ENCODE measurements around the gene CHCHD6.

CHCHD6 gene

GRCh38 chr3:126835472-126836219 lies 131.6 kb downstream of the CHCHD6 start:
- no peak for DNase-seq

GRCh38 chr3:126836220-126836860 lies 132.3 kb downstream of the CHCHD6 start:
- no peak for DNase-seq

- DNase-seq: no peak
Observed at GRCh38 chr3:126837773-126838172, 133.7 kb downstream of the CHCHD6 start.

GRCh38 chr3:126845920-126846715 lies 142.1 kb downstream of the CHCHD6 start:
- DNase-seq: no peak

GRCh38 chr3:126847061-126847460 lies 143.0 kb downstream of the CHCHD6 start:
- no peak for DNase-seq

- no peak for DNase-seq
Observed at GRCh38 chr3:126848991-126849390, 145.0 kb downstream of the CHCHD6 start.

- no peak for DNase-seq
Observed at GRCh38 chr3:126849768-126850167, 145.7 kb downstream of the CHCHD6 start.

GRCh38 chr3:126850370-126851085 lies 146.5 kb downstream of the CHCHD6 start:
- DNase-seq: no peak

GRCh38 chr3:126851382-126851781 lies 147.3 kb downstream of the CHCHD6 start:
- DNase-seq: no peak

GRCh38 chr3:126851934-126852333 lies 147.9 kb downstream of the CHCHD6 start:
- no peak for DNase-seq

- no peak for DNase-seq
Observed at GRCh38 chr3:126852511-126852910, 148.5 kb downstream of the CHCHD6 start.

- no peak for DNase-seq
Observed at GRCh38 chr3:126854666-126855065, 150.6 kb downstream of the CHCHD6 start.

GRCh38 chr3:126855374-126855773 lies 151.3 kb downstream of the CHCHD6 start:
- no peak for DNase-seq

GRCh38 chr3:126857928-126858327 lies 153.9 kb downstream of the CHCHD6 start:
- DNase-seq: no peak

- no peak for DNase-seq
Observed at GRCh38 chr3:126858401-126858800, 154.4 kb downstream of the CHCHD6 start.

- no peak for DNase-seq
Observed at GRCh38 chr3:126858887-126859286, 154.8 kb downstream of the CHCHD6 start.

GRCh38 chr3:126859415-126860246 lies 155.6 kb downstream of the CHCHD6 start:
- DNase-seq: no peak

- DNase-seq: no peak
Observed at GRCh38 chr3:126865736-126866135, 161.7 kb downstream of the CHCHD6 start.

GRCh38 chr3:126866175-126866759 lies 162.2 kb downstream of the CHCHD6 start:
- no peak for DNase-seq

- DNase-seq: no peak
Observed at GRCh38 chr3:126867190-126867862, 163.3 kb downstream of the CHCHD6 start.

- no peak for DNase-seq
Observed at GRCh38 chr3:126867863-126868200, 163.8 kb downstream of the CHCHD6 start.
